ENCODE data around the gene LARP4. TPM values are rescaled to one million over a fixed set of nuclear protein-coding genes. Genes with fewer than 3 reads are reported as not detected.
A peak's percentile ranks its signal among the peaks of the same experiment; 100 is the strongest.

The LARP4 gene
- total and polyA plus RNA-seq, 2 experiments from 2014 or later, result 59.1 to 88.8 TPM

DNA sequence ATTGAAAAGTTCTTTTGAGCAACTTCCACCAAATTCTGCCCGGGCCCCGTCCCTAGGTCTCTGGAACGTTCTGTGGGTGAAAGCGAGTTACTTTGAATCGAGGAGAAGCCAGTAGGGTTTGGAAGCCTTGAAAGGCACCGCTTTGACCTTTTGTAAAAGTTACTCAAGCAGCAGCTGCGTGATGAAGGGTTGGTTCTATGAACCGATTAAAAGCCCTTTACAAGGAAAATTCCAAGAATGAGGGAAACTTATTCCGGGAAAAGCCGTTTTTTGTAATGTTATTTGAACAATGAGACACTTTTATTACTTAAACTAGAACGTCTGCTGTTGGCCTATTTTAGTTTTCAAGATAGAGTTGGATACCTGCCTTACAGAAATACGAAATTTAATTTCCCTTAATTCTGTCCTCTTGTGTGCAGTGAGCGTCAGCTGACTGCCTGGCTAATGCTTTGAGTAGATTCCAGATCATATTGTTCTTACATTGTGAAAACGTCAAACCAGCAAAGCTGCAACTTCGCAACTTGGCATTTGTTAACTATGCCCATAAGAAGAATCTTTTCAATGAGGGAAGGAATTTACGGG is 906 bp downstream of the LARP4 start (continued):
- TF ChIP-seq, protein P1, sequence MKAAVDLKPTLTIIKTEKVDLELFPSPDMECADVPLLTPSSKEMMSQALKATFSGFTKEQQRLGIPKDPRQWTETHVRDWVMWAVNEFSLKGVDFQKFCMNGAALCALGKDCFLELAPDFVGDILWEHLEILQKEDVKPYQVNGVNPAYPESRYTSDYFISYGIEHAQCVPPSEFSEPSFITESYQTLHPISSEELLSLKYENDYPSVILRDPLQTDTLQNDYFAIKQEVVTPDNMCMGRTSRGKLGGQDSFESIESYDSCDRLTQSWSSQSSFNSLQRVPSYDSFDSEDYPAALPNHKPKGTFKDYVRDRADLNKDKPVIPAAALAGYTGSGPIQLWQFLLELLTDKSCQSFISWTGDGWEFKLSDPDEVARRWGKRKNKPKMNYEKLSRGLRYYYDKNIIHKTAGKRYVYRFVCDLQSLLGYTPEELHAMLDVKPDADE (IDR thresholded peaks at IDR 0.05), result no peak
- TF ChIP-seq, protein P2, sequence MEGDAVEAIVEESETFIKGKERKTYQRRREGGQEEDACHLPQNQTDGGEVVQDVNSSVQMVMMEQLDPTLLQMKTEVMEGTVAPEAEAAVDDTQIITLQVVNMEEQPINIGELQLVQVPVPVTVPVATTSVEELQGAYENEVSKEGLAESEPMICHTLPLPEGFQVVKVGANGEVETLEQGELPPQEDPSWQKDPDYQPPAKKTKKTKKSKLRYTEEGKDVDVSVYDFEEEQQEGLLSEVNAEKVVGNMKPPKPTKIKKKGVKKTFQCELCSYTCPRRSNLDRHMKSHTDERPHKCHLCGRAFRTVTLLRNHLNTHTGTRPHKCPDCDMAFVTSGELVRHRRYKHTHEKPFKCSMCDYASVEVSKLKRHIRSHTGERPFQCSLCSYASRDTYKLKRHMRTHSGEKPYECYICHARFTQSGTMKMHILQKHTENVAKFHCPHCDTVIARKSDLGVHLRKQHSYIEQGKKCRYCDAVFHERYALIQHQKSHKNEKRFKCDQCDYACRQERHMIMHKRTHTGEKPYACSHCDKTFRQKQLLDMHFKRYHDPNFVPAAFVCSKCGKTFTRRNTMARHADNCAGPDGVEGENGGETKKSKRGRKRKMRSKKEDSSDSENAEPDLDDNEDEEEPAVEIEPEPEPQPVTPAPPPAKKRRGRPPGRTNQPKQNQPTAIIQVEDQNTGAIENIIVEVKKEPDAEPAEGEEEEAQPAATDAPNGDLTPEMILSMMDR (conservative IDR thresholded peaks at IDR 0.05; ENCODE audit: low read depth in 2 of 2), result no peak
- TF ChIP-seq CREB1 (CRISPR knock-in tag; IDR thresholded peaks at IDR 0.05; ENCODE audit: low read depth), result no peak

DNA sequence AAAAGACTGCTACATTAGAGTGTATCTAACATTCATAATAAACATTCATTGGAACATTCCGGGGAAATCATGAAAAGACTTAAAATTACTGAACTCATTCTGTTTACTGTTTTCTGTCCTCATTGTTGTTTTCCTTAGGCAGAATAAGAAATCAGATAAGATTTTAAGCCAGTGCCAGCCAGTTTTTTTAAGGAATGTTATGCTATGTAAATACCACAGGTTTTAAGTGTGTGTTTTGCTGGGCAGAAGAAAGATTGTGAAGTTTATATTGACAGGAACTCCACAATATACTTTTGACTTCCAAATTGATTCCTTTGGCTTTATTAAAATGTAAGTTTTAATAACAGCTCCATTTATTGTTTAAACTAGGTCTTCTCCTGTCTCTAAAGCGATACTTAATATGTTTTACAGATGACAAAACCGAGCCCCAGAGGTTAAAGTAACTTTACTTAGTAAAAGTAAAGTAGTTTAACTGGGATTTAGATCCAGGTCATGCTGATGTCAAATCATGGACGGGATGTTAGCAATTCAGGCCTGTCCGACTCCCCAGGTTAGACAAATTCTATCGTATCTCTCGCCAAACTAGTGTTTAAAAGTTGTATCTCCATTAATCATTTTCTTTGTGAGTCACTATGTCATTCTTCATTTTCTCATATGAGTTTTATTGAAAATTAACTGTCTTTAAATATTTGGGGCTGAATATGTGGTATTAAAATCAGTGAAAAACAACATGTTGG is 1.7 kb downstream of the LARP4 start:
- ATAC-seq (no peak), DNase-seq (ENCODE audit: low spot score) (no peak)
- H3K27ac Mint-ChIP-seq, result no peak overlapping the region; the same call in 1 of the 2 replicates
- Histone ChIP-seq H3K27ac (ENCODE audit: low read depth) (0 out of 2 replicates have a peak overlapping the region, but pooled peaks have one; percentile 4), H3K27me3 (ENCODE audit: insufficient read depth) (no peaks in the 10 kb centered on the region), H3K9me2 (ENCODE audit: insufficient read depth) (no peaks in the 10 kb centered on the region), H4K20me1 (replicated peaks; ENCODE audit: insufficient read depth) (peaks cover 29% of the 10 kb centered on the region), H3K36me3 (ENCODE audit: insufficient read depth) (no peaks in the 10 kb centered on the region), H3K4me2 (peak overlapping the region; percentile 80), H3K4me3 (peak overlapping the region; percentile 88), H3F3A (replicated peaks; ENCODE audit: low read depth) (no peaks in the 10 kb centered on the region), H3K79me2 (replicated peaks; ENCODE audit: insufficient read depth) (peaks cover 65% of the 10 kb centered on the region), H3K4me1 (ENCODE audit: insufficient read depth) (peaks cover 11% of the 10 kb centered on the region), H2AFZ (no peak overlapping the region)
- peak overlapping the region; percentile 96 for H3K4me3 Mint-ChIP-seq
- H3K36me3 Mint-ChIP-seq (ENCODE audit: low read depth), result peaks cover 3% of the 10 kb centered on the region; the same call in 2 of the 3 replicates
- peaks cover 9% of the 10 kb centered on the region for H3K27me3 Mint-ChIP-seq (ENCODE audit: insufficient read depth, low read depth, poor library complexity)
- no peaks in the 10 kb centered on the region; the same call in 2 of the 3 replicates for H3K9me3 Mint-ChIP-seq
- TF ChIP-seq NANOG (IDR thresholded peaks at IDR 0.05; ENCODE audit: borderline replicate concordance) (no peak), STAT1 (IDR thresholded peaks at IDR 0.05; ENCODE audit: unreplicated experiment) (no peak), JUNB (IDR thresholded peaks at IDR 0.05; ENCODE audit: unreplicated experiment) (no peak)
- peaks cover 11% of the 10 kb centered on the region for H3K4me1 Mint-ChIP-seq

DNA sequence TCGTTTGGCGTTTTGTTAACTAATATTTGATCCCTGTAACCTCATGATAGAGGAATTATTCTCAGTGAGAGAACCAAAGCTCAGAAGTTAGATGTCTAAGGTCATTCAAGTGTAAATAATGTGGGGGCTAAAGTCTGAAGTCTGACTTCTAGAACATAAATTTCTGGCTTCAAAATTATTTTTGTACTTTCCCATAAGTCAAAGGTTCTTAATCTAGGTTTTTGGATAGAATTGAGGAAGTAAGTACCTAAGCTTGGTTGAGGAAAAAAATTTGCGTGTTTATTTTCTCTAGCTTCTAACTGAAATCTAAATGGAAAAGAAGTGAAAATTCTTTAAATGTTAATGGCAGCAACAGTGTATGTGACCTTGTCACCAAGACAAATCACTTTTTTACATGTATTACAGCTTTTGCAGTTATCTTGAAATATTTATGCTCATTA is 2.3 kb downstream of the LARP4 start:
- Histone ChIP-seq H3K79me2 (replicated peaks; ENCODE audit: insufficient read depth) (peaks cover 71% of the 10 kb centered on the region), H3K4me2 (peak overlapping the region; percentile 80), H3K27ac (ENCODE audit: low read depth) (0 out of 2 replicates have a peak overlapping the region, but pooled peaks have one; percentile 4), H3K27me3 (ENCODE audit: insufficient read depth) (no peaks in the 10 kb centered on the region), H3K4me1 (ENCODE audit: insufficient read depth) (peaks cover 11% of the 10 kb centered on the region), H4K20me1 (replicated peaks; ENCODE audit: insufficient read depth) (peaks cover 29% of the 10 kb centered on the region), H2AFZ (no peak overlapping the region), H3F3A (replicated peaks; ENCODE audit: low read depth) (no peaks in the 10 kb centered on the region), H3K9me2 (ENCODE audit: insufficient read depth) (no peaks in the 10 kb centered on the region), H3K36me3 (ENCODE audit: insufficient read depth) (no peaks in the 10 kb centered on the region), H3K4me3 (peak overlapping the region; percentile 88)
- ATAC-seq (no peak), DNase-seq (ENCODE audit: low spot score) (no peak)
- peak overlapping the region; percentile 96 for H3K4me3 Mint-ChIP-seq
- H3K27ac Mint-ChIP-seq, result no peak overlapping the region
- H3K9me3 Mint-ChIP-seq, result no peaks in the 10 kb centered on the region
- peaks cover 9% of the 10 kb centered on the region for H3K27me3 Mint-ChIP-seq (ENCODE audit: insufficient read depth, low read depth, poor library complexity)
- H3K36me3 Mint-ChIP-seq (ENCODE audit: low read depth), result peaks cover 5% of the 10 kb centered on the region; the same call in 2 of the 3 replicates
- TF ChIP-seq CREB1 (CRISPR knock-in tag; IDR thresholded peaks at IDR 0.05; ENCODE audit: low read depth) (no peak), ZNF114 (CRISPR knock-in tag; IDR thresholded peaks at IDR 0.05) (no peak), EZH2 (IDR thresholded peaks at IDR 0.05; ENCODE audit: low read depth, unreplicated experiment) (no peak), REST (IDR thresholded peaks at IDR 0.05; ENCODE audit: unreplicated experiment) (no peak), EZH2phosphoT487 (IDR thresholded peaks at IDR 0.05; ENCODE audit: unreplicated experiment) (no peak)
- TF ChIP-seq, protein P1 (IDR thresholded peaks at IDR 0.05), result no peak
- TF ChIP-seq, protein P2 (conservative IDR thresholded peaks at IDR 0.05; ENCODE audit: low read depth in 2 of 2), result no peak
- H3K4me1 Mint-ChIP-seq, result peaks cover 11% of the 10 kb centered on the region
